GM12878 (cell line): ENCODE results near the gene TM4SF18. TPM values are rescaled to one million over a fixed set of nuclear protein-coding genes. Genes with fewer than 3 reads are reported as not detected.

Source experiments
- ATAC-seq: fragments of 200-7000 bp; cut with Tn5 transposase; 3 replicates; pipeline ENCODE4 v1.9.1; 2020; ENCODE audit warnings: mild to moderate bottlenecking, moderate library complexity
- BruUV-seq: library from RNA; stranded (reverse); fragments of 400-500 nt; replicated peaks from 2 replicates; lab custom pipeline; 2021; lab: Mats Ljungman, UMichigan
- CTCF ChIA-PET: fragments of 300-600 bp; sonication (Branson Sonifier 250); formaldehyde crosslinking; extraction: SDS; loops from one replicate; lab custom pipeline; 2021; ENCODE audit warnings: inconsistent platforms; lab: Yijun Ruan, JAX
- POLR2A ChIA-PET: fragments of 350-600 bp; formaldehyde crosslinking; extraction: SDS; loops from one replicate; lab custom pipeline; 2021; ENCODE audit warnings: inconsistent platforms; lab: Charles Lee
- RAD21 ChIA-PET: fragments of 300-600 bp; sonication (Branson Sonifier 250); formaldehyde crosslinking; loops from one replicate; lab custom pipeline; 2023; ENCODE audit warnings: antibody characterized with exemption; ENCODE audit not compliant: unreplicated experiment; lab: Charles Lee
- SMC1A ChIA-PET: fragments of 300-600 bp; sonication (Branson Sonifier 250); formaldehyde crosslinking; loops from one replicate; lab custom pipeline; 2023; ENCODE audit not compliant: unreplicated experiment, uncharacterized antibody; lab: Charles Lee
- DNase-seq: peaks from one replicate; pipeline ENCODE4 v3.0.0-alpha.2; 2011; ENCODE audit warnings: low read depth, low spot score
- FAIRE-seq: peaks from 3 replicates; lab custom pipeline; 2011; peaks lifted over from hg19 to GRCh38; lab: Jason Lieb, UNC
- H2AFZ ChIP-seq: 2 replicates; pipeline ENCODE4 v1.6.0; 2011; ENCODE audit warnings: low read depth, low read length, control low read depth; ENCODE audit not compliant: control insufficient read depth
- H3K27ac ChIP-seq: 2 replicates; pipeline ENCODE4 v1.5.1; 2011; ENCODE audit warnings: control low read depth; ENCODE audit not compliant: control insufficient read depth, insufficient read depth
- H3K27me3 ChIP-seq, 2 experiments: replicated peaks in 1 of 2; 2 replicates each; pipeline versions ENCODE4 v1.6.0 to v1.6.1; 2011; ENCODE audit warnings: low read length in 1 of 2; ENCODE audit not compliant: control insufficient read depth in 2 of 2, insufficient read depth in 2 of 2
- H3K36me3 ChIP-seq, 2 experiments: 2 replicates each; pipeline ENCODE4 v1.5.1; 2011; ENCODE audit warnings: low read length in 1 of 2; ENCODE audit not compliant: control insufficient read depth in 2 of 2, insufficient read depth in 2 of 2
- H3K4me1 ChIP-seq: 2 replicates; pipeline ENCODE4 v1.6.1; 2011; ENCODE audit warnings: mild to moderate bottlenecking, low read length, moderate library complexity, mixed read lengths; ENCODE audit not compliant: control insufficient read depth, insufficient read depth
- H3K4me2 ChIP-seq: 2 replicates; pipeline ENCODE4 v1.6.0; 2011; ENCODE audit warnings: control low read depth; ENCODE audit not compliant: control insufficient read depth, insufficient read depth
- H3K4me3 ChIP-seq: fragments of 200-600 bp; sonication (generic); 2 replicates; pipeline ENCODE4 v1.5.1; 2016
- H3K79me2 ChIP-seq: 2 replicates; pipeline ENCODE4 v1.6.0; 2011; ENCODE audit warnings: low read length; ENCODE audit not compliant: control insufficient read depth, insufficient read depth
- H3K9ac ChIP-seq: 2 replicates; pipeline ENCODE4 v1.8.0; 2011; ENCODE audit warnings: low read length, control low read depth, mixed read lengths; ENCODE audit not compliant: control insufficient read depth, insufficient read depth
- H3K9me3 ChIP-seq: replicated peaks from 3 replicates; pipeline ENCODE4 v1.5.1; 2011; ENCODE audit warnings: mild to moderate bottlenecking, low read length; ENCODE audit not compliant: control insufficient read depth, insufficient read depth
- H4K20me1 ChIP-seq: 2 replicates; pipeline ENCODE4 v1.6.0; 2011; ENCODE audit not compliant: control insufficient read depth, insufficient read depth
- ASH2L ChIP-seq: fragments of 300-600, 200-600 bp; sonication (generic); IDR thresholded peaks from 2 replicates; pipeline ENCODE4 v1.6.1; 2017; ENCODE audit warnings: low read depth, mild to moderate bottlenecking, borderline replicate concordance
- BCL11A ChIP-seq: IDR thresholded peaks from 2 replicates; pipeline ENCODE4 v1.6.1; 2011; ENCODE audit warnings: low read depth, low read length
- BHLHE40 ChIP-seq, 2 experiments: fragments of 450-650 bp in 1 of 2; IDR thresholded peaks; 2 replicates each; pipeline ENCODE4 v1.6.1; 2011 to 2017; ENCODE audit warnings: low read depth in 2 of 2, borderline replicate concordance in 1 of 2, improper control_type of control experiment in 1 of 2, low read length in 1 of 2, mild to moderate bottlenecking in 1 of 2
- CEBPB ChIP-seq, 2 experiments: fragments of 150-350 bp in 1 of 2; IDR thresholded peaks; 2 replicates each; pipeline ENCODE4 v1.6.1; 2012 to 2014; ENCODE audit warnings: low read depth in 2 of 2, low read length in 2 of 2, borderline replicate concordance in 1 of 2, inconsistent platforms in 1 of 2
- EED ChIP-seq: sonication (generic); IDR thresholded peaks from 2 replicates; pipeline ENCODE4 v1.6.1; 2016; ENCODE audit warnings: antibody characterized with exemption, low read depth
- EGR1 ChIP-seq, 2 experiments: IDR thresholded peaks; 1 replicate in 1 of 2; 2 replicates in 1 of 2; pipeline ENCODE4 v1.6.1; 2011 to 2012; ENCODE audit warnings: low read depth in 2 of 2, low read length in 2 of 2, borderline replicate concordance in 1 of 2, mild to moderate bottlenecking in 1 of 2, moderate library complexity in 1 of 2
- FOXK2 ChIP-seq: fragments of 450-650 bp; IDR thresholded peaks from 2 replicates; pipeline ENCODE4 v1.6.1; 2017; ENCODE audit warnings: mild to moderate bottlenecking, moderate library complexity
- HDAC2 ChIP-seq: fragments of 200-600 bp; sonication (generic); IDR thresholded peaks from 2 replicates; pipeline ENCODE4 v1.6.1; 2017
- MEF2A ChIP-seq: IDR thresholded peaks from 2 replicates; pipeline ENCODE4 v1.6.1; 2011; ENCODE audit warnings: low read depth, mild to moderate bottlenecking, low read length, moderate library complexity; ENCODE audit not compliant: insufficient read depth
- NBN ChIP-seq: fragments of 450-650 bp; IDR thresholded peaks from 2 replicates; pipeline ENCODE4 v1.6.1; 2016
- NR2C1 ChIP-seq: fragments of 450-650 bp; IDR thresholded peaks from 2 replicates; pipeline ENCODE4 v1.6.1; 2017; ENCODE audit warnings: antibody characterized with exemption, mild to moderate bottlenecking, moderate library complexity
- NR2F1 ChIP-seq: fragments of 450-650 bp; conservative IDR thresholded peaks from 2 replicates; pipeline ENCODE4 v1.6.1; 2017; ENCODE audit warnings: mild to moderate bottlenecking
- PAX5 ChIP-seq: IDR thresholded peaks from 2 replicates; pipeline ENCODE4 v1.6.1; 2011; ENCODE audit warnings: low read depth, low read length, borderline replicate concordance
- POLR2AphosphoS5 ChIP-seq: IDR thresholded peaks from 2 replicates; pipeline ENCODE4 v1.6.1; 2011; ENCODE audit warnings: mild to moderate bottlenecking, low read length, inconsistent platforms
- SREBF1 ChIP-seq: IDR thresholded peaks from 2 replicates; pipeline ENCODE4 v1.6.1; 2012; ENCODE audit warnings: mild to moderate bottlenecking, low read length
- YY1 ChIP-seq: IDR thresholded peaks from 2 replicates; pipeline ENCODE4 v1.6.1; 2011; ENCODE audit warnings: low read depth, mild to moderate bottlenecking, low read length
- WGBS: methylation state at CpG from one replicate; pipeline ENCODE4 v1.1.6; 2016; ENCODE audit warnings: low lambda C conversion rate; ENCODE audit not compliant: insufficient replicate concordance, insufficient coverage; ENCODE audit errors: missing lambda C conversion rate; 5-methylcytosine and 5-hydroxymethylcytosine counted together
- in situ Hi-C: fragments of 300-500 bp; cut with MboI; formaldehyde crosslinking; loops from 9 replicates; pipeline ENCODE4 v1.14.3; 2018; ENCODE audit warnings: mixed read lengths
- intact Hi-C: fragments of 100-400 bp; cut with micrococcal nuclease; formaldehyde crosslinking; loops from one replicate; pipeline ENCODE4 v1.14.2; 2022; ENCODE audit not compliant: unreplicated experiment
- polyA plus RNA-seq, 11 experiments: library from polyadenylated mRNA; depleted of rRNA in 4 of 11; unstranded in 6 of 11; stranded (reverse) in 5 of 11; fragments of >200 nt; fragmentation: Nextera tagmentation in 4 of 11; fragmentation: Illumina TruSeq in 1 of 11; extraction: Ambion mirVana in 4 of 11; extraction: Trizol in 1 of 11; gene quantifications; 1 replicate in 1 of 11; 2 replicates in 10 of 11; pipeline versions ENCODE4 v1.2.1 to v1.2.3, GENCODE V29; 2011 to 2016; ENCODE audit warnings: inconsistent platforms in 2 of 11, missing spikeins in 2 of 11, low read depth in 1 of 11
- total RNA-seq, 4 experiments: library from RNA; depleted of rRNA in 3 of 4; stranded (reverse); fragments of >200 nt in 3 of 4; fragmentation: Illumina TruSeq in 1 of 4; extraction: Trizol in 1 of 4; gene quantifications; 2 replicates each; pipeline versions ENCODE4 v1.2.1 to v1.2.3, GENCODE V29; 2013 to 2021
- TF ChIP-seq, protein P1 (sequence below): IDR thresholded peaks from 2 replicates; pipeline ENCODE4 v1.6.1; 2011; ENCODE audit warnings: low read depth, low read length, improper control_type of control experiment, borderline replicate concordance
- TF ChIP-seq, protein P2 (sequence below): fragments of 450-650 bp; IDR thresholded peaks from 2 replicates; pipeline ENCODE4 v1.6.1; 2016; ENCODE audit warnings: mild to moderate bottlenecking, moderate library complexity, borderline replicate concordance

TM4SF18 gene
- total and polyA plus RNA-seq, 10 of the 15 experiments (the other 5 are each of a cell fraction or from before 2014, with no cell fraction given): 0.01 TPM; not detected in 9

DNA sequence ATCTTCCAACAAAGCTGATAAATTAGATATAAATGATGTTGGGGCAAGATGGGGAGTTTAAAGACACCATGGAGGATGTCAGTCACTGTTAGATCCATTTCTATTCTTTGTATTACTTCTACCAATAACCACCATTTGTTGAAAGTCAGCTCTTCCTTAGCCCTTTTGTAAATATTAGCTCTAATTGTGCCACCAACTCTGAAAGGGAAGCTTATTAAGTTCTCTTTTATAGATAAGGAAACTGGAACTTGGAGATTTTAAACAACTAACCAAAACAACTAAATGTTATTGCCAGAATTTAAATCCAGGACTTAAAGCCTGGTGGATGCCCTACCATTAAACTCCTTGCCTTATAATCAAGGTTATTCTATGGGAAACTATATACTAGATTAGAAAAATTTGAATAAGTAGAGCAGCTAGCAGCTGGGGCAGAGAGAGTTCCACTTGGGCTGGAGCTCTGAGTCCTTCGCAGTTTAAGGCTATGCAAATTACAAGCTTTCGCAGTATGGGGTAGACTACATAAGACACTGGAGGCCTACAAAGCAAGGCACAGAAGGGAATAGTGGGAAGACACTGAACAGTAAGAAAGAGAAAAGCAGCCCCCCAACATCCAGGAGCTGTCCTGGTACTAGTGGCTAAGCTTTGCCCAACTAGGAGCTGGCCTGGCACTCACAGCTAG is 52.6 kb downstream of the TM4SF18 start (continued):
- TF ChIP-seq, protein P1, sequence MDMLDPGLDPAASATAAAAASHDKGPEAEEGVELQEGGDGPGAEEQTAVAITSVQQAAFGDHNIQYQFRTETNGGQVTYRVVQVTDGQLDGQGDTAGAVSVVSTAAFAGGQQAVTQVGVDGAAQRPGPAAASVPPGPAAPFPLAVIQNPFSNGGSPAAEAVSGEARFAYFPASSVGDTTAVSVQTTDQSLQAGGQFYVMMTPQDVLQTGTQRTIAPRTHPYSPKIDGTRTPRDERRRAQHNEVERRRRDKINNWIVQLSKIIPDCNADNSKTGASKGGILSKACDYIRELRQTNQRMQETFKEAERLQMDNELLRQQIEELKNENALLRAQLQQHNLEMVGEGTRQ: no peak
- TF ChIP-seq POLR2AphosphoS5: no peak
- TF ChIP-seq YY1: no peak
- TF ChIP-seq BCL11A: no peak
- no peak for TF ChIP-seq BHLHE40 (IDR thresholded peaks at IDR 0.05; ENCODE audit: borderline replicate concordance in 1 of 2, low read depth in 2 of 2, low read length in 1 of 2)
- TF ChIP-seq, all 136 proteins: peak for 0

DNA sequence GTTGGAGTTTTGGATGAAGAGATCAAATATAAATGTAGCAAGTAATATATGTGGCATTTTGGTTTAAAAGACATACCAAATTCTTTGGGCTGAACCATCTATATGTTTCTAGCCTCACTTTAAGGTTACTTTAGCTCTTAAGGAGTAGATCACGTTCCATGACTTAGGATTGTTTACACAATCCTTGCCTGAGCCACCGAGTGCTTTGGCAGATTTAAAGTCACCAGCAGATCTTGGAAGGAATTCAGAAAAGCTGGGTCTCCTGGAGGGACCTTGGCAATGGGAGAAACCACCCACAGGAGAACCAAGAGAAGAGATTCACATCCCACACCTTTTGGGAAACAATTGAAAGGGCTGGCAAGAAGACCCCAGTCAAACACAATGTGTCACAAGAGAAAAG is 54.5 kb downstream of the TM4SF18 start:
- no TSS peak for BruUV-seq
- 38% methylated on average over 2 of the region's 2 CpGs for whole genome bisulfite sequencing
- ChIA-PET SMC1A (interaction anchor here (0.6 to 6.5 kb wide), 3 partner anchors 148 to 158 kb away, joined by 4 to 36 read pairs (median 4); no protein-coding TSS in a partner anchor), CTCF (interaction anchor here (0.8 to 5.0 kb wide), 4 partner anchors 12 to 324 kb away, joined by 3 to 31 read pairs (median 12); partner anchors contain the start of gene HPS3), RAD21 (no interaction called here), POLR2A (no interaction called here)
- ATAC-seq: no peak
- Histone ChIP-seq H3K4me1 (peaks cover 4% of the 10 kb centered on the region; the same call in 1 of the 2 replicates), H2AFZ (no peak overlapping the region), H3K4me3 (no peak overlapping the region), H3K79me2 (no peaks in the 10 kb centered on the region), H3K9me3 (no peaks in the 10 kb centered on the region), H3K27ac (no peak overlapping the region), H3K9ac (no peak overlapping the region), H3K36me3 (no peaks in the 10 kb centered on the region), H3K4me2 (no peak overlapping the region), H4K20me1 (no peaks in the 10 kb centered on the region), H3K27me3 (no peaks in the 10 kb centered on the region)
- TF ChIP-seq EGR1 (IDR thresholded peaks at IDR 0.05; ENCODE audit: borderline replicate concordance in 1 of 2, low read depth in 2 of 2, low read length in 2 of 2) (no peak), PAX5 (no peak), NBN (no peak), MEF2A (no peak), SREBF1 (no peak), HDAC2 (no peak), NR2C1 (no peak), EED (no peak), ASH2L (no peak), NR2F1 (no peak), CEBPB (IDR thresholded peaks at IDR 0.05; ENCODE audit: borderline replicate concordance in 1 of 2, low read depth in 2 of 2, low read length in 2 of 2) (no peak), FOXK2 (no peak)
- TF ChIP-seq, protein P2, sequence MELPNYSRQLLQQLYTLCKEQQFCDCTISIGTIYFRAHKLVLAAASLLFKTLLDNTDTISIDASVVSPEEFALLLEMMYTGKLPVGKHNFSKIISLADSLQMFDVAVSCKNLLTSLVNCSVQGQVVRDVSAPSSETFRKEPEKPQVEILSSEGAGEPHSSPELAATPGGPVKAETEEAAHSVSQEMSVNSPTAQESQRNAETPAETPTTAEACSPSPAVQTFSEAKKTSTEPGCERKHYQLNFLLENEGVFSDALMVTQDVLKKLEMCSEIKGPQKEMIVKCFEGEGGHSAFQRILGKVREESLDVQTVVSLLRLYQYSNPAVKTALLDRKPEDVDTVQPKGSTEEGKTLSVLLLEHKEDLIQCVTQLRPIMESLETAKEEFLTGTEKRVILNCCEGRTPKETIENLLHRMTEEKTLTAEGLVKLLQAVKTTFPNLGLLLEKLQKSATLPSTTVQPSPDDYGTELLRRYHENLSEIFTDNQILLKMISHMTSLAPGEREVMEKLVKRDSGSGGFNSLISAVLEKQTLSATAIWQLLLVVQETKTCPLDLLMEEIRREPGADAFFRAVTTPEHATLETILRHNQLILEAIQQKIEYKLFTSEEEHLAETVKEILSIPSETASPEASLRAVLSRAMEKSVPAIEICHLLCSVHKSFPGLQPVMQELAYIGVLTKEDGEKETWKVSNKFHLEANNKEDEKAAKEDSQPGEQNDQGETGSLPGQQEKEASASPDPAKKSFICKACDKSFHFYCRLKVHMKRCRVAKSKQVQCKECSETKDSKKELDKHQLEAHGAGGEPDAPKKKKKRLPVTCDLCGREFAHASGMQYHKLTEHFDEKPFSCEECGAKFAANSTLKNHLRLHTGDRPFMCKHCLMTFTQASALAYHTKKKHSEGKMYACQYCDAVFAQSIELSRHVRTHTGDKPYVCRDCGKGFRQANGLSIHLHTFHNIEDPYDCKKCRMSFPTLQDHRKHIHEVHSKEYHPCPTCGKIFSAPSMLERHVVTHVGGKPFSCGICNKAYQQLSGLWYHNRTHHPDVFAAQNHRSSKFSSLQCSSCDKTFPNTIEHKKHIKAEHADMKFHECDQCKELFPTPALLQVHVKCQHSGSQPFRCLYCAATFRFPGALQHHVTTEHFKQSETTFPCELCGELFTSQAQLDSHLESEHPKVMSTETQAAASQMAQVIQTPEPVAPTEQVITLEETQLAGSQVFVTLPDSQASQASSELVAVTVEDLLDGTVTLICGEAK: no peak
- FAIRE-seq: no peak
- no peak for DNase-seq
- intact Hi-C loops: loop anchor here (10.0 kb wide), 1 partner anchor 414 kb away; the partner anchor contains the start of gene CPA3
- in situ Hi-C loops: loop anchor here (10.0 kb wide), 1 partner anchor 414 kb away; the partner anchor contains the start of gene CPA3
